ENCODE measurements around the gene DMXL1.

Gene DMXL1

DNA sequence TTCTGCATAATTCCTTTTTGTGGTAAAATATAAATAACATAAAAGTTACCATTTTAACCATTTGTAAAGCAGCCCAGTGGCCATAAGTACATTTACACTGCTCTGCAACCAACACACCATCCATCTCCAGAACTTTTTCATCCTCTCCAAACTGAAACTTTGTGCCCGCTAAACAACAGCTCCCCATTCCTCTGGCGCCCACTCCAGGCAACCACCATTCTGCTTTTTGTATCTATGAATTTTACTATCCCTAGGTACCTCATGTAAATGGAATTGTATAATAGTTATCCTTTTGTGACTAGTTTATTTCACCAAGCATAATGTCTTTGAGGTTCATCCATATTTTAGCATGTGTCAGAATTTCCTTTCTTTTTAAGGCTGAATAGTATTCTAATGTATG lies 141.1 kb downstream of the DMXL1 start:
- TF ChIP-seq POLR2A (IDR thresholded peaks at IDR 0.05; ENCODE audit: extremely low read depth, insufficient read length) (no peak), MYC (IDR thresholded peaks at IDR 0.05; ENCODE audit: low read depth, low read length) (no peak)
- TF ChIP-seq, protein P1, sequence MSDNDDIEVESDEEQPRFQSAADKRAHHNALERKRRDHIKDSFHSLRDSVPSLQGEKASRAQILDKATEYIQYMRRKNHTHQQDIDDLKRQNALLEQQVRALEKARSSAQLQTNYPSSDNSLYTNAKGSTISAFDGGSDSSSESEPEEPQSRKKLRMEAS (IDR thresholded peaks at IDR 0.05; ENCODE audit: low read depth, low read length), result no peak
- TF ChIP-seq, protein P2, sequence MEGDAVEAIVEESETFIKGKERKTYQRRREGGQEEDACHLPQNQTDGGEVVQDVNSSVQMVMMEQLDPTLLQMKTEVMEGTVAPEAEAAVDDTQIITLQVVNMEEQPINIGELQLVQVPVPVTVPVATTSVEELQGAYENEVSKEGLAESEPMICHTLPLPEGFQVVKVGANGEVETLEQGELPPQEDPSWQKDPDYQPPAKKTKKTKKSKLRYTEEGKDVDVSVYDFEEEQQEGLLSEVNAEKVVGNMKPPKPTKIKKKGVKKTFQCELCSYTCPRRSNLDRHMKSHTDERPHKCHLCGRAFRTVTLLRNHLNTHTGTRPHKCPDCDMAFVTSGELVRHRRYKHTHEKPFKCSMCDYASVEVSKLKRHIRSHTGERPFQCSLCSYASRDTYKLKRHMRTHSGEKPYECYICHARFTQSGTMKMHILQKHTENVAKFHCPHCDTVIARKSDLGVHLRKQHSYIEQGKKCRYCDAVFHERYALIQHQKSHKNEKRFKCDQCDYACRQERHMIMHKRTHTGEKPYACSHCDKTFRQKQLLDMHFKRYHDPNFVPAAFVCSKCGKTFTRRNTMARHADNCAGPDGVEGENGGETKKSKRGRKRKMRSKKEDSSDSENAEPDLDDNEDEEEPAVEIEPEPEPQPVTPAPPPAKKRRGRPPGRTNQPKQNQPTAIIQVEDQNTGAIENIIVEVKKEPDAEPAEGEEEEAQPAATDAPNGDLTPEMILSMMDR (IDR thresholded peaks at IDR 0.05; ENCODE audit: low read depth, low read length), result no peak
- DNase-seq (ENCODE audit: low read depth), result no peak
- no peak overlapping the region for H3K4me3 ChIP-seq (ENCODE audit: low read depth, low read length)

DNA sequence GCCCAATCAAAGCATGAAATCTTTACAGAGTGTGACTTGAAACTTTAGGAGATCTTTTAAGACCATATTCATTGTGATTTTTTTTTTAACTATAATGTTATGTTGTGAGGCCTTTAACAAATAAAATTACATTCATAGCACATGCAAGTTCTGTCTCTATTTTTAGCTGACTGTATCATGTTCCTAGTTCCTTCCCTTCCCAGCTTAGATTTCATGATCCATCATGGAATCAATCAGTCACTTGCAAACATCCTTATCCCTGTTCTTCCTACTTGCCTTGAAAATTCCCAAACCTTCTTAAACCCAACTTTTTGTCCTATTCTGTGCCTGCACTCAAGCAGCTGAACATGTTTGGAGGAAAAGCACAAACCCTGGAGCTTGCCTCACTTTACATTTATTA lies 141.8 kb downstream of the DMXL1 start:
- TF ChIP-seq POLR2A (IDR thresholded peaks at IDR 0.05; ENCODE audit: extremely low read depth, insufficient read length), result no peak
- TF ChIP-seq, protein P2 (IDR thresholded peaks at IDR 0.05; ENCODE audit: low read depth, low read length), result no peak
- no peak for TF ChIP-seq MYC (IDR thresholded peaks at IDR 0.05; ENCODE audit: low read depth, low read length)
- TF ChIP-seq, protein P1 (IDR thresholded peaks at IDR 0.05; ENCODE audit: low read depth, low read length), result no peak
- DNase-seq (ENCODE audit: low read depth), result no peak
- no peak overlapping the region for H3K4me3 ChIP-seq (ENCODE audit: low read depth, low read length)

DNA sequence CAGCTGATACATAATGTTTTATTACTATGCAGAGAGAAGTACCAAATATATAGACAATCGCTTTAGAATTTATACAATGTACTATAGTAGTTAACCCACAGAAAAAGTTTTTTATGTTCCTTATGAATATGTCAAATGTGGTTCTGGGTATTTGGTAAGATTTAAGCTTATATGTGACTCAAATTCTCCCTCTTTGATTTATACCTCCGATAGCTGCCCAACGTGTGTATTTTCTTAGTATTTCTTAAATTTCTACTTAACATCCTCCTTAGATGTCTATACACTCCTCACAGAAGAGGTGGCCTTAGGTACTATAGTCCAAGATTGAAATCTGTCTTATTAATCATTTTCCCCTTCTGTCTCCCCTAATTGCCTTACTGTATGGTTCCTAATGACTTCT lies 146.3 kb downstream of the DMXL1 start:
- H3K4me3 ChIP-seq (ENCODE audit: low read depth, low read length), result no peak overlapping the region
- no peak for DNase-seq (ENCODE audit: low read depth)
- TF ChIP-seq POLR2A (IDR thresholded peaks at IDR 0.05; ENCODE audit: extremely low read depth, insufficient read length) (no peak), MYC (IDR thresholded peaks at IDR 0.05; ENCODE audit: low read depth, low read length) (no peak)
- TF ChIP-seq, protein P2 (IDR thresholded peaks at IDR 0.05; ENCODE audit: low read depth, low read length), result no peak
- TF ChIP-seq, protein P1 (IDR thresholded peaks at IDR 0.05; ENCODE audit: low read depth, low read length), result no peak

DNA sequence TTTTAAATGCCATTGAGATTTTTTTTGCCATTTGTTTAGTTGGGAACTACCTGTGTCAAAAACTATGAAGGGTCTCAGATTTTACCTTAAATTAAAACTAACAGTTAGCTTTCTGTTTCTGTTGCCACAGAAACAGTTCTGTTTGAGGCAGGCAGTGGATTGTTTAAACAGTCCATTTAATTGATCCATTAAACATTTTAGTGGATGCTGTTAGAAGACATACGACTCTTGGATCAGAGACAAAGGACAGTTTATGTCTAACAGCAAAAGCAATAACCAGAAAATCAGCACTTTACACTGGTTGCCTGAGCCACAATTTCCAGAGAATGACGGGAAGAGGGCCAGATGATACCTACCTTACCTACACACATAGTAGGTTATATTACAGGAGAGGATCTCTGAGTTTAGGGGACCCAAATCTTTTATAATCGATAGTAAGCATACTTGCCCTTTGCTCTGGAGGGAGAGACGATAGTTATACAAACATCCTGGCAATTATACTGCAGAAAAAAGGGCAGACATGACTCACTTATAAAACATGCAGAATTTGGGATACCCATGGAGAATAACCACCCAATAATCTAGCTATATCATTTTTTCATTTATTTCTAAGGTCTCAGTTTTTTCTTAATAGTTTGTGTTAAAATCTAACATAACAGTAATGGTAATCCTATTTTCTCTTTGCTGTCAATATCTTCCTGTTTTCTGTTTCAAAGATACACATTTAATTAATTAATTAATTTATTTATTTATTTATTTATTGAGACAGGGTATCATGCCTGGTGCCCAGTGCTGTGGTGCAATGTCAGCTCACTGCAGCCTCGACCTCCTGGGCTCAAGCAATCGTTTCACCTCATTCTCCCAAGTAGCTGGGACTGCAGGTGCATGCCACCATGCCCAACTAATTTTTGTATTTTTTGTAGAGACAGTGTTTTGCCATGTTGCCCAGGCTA lies 148.2 kb downstream of the DMXL1 start:
- DNase-seq (ENCODE audit: low read depth), result no peak
- no peak overlapping the region for H3K4me3 ChIP-seq (ENCODE audit: low read depth, low read length)
- no peak for TF ChIP-seq POLR2A (IDR thresholded peaks at IDR 0.05; ENCODE audit: extremely low read depth, insufficient read length)
- TF ChIP-seq, protein P1 (IDR thresholded peaks at IDR 0.05; ENCODE audit: low read depth, low read length), result no peak
- TF ChIP-seq, protein P2 (IDR thresholded peaks at IDR 0.05; ENCODE audit: low read depth, low read length), result no peak
- TF ChIP-seq MYC (IDR thresholded peaks at IDR 0.05; ENCODE audit: low read depth, low read length), result no peak

DNA sequence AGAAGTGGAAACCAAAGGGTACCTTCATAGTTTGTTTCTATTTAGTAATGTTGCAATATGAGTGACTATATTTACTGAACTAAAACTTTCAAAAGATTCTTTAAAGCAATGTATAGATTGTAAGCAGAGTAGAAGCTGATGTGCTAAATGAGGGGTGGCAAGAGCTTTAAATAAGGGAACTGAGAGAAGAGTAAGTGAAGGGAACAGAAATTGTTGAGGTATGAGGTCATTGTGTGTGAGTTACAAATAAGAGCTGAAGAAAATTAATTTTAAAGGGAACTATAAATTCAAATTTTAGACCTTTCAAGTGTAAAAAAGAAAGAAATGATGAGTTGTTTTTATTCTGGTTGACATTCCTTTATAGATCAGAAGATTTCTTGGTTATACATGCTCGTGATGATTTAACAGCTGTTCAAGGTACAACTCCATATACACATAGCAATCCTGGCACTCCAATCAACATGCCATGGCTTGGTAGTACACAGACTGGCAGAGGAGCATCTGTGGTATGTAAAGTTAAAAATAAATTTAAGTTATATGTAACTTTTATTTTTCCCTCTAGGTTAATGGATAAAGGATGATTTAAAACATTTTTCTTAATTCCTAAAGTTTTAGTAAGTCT lies 149.8 kb downstream of the DMXL1 start:
- no peak overlapping the region for H3K4me3 ChIP-seq (ENCODE audit: low read depth, low read length)
- no peak for TF ChIP-seq MYC (IDR thresholded peaks at IDR 0.05; ENCODE audit: low read depth, low read length)
- TF ChIP-seq, protein P2 (IDR thresholded peaks at IDR 0.05; ENCODE audit: low read depth, low read length), result no peak
- TF ChIP-seq, protein P1 (IDR thresholded peaks at IDR 0.05; ENCODE audit: low read depth, low read length), result no peak
- TF ChIP-seq POLR2A (IDR thresholded peaks at IDR 0.05; ENCODE audit: extremely low read depth, insufficient read length), result no peak
- no peak for DNase-seq (ENCODE audit: low read depth)

Data from NB4 (cell line).